Endothelial cell of umbilical vein (primary cell): ENCODE data around the gene PPIL1. TPM values are rescaled to one million over a fixed set of nuclear protein-coding genes. Genes with fewer than 3 reads are reported as not detected.

Experiments
- BruUV-seq: library from RNA; stranded (reverse); fragments of 400-500 nt; replicated peaks from 2 replicates; lab custom pipeline; 2021; lab: Mats Ljungman, UMichigan
- CTCF ChIA-PET: fragments of 300-600, 350-600 bp; sonication (Branson Sonifier 250); formaldehyde crosslinking; loops from one replicate; lab custom pipeline; 2021; ENCODE audit warnings: antibody characterized with exemption, inconsistent platforms; lab: Charles Lee
- POLR2A ChIA-PET: fragments of 300-600, 350-600 bp; sonication (Branson Sonifier 250); formaldehyde crosslinking; loops from one replicate; lab custom pipeline; 2021; ENCODE audit warnings: antibody characterized with exemption, inconsistent platforms; lab: Charles Lee
- DNase-seq: peaks from one replicate; pipeline ENCODE4 v3.0.0-alpha.2; 2011; ENCODE audit warnings: low read depth, low spot score
- FAIRE-seq: peaks from 2 replicates; lab custom pipeline; 2011; peaks lifted over from hg19 to GRCh38; lab: Jason Lieb, UNC
- H2AFZ ChIP-seq: 2 replicates; pipeline ENCODE4 v1.6.0; 2012; ENCODE audit warnings: low read depth, low read length, control low read depth, inconsistent platforms
- H3K27ac ChIP-seq: 2 replicates; pipeline ENCODE4 v1.5.1; 2011; ENCODE audit warnings: low read depth, mild to moderate bottlenecking, control low read depth, low read length, moderate library complexity; ENCODE audit not compliant: insufficient read depth
- H3K27me3 ChIP-seq, 2 experiments: 2 replicates each; pipeline versions ENCODE4 v1.6.0 to v1.6.1; 2011; ENCODE audit warnings: low read length in 2 of 2, mixed read lengths in 1 of 2; ENCODE audit not compliant: control insufficient read depth in 2 of 2, insufficient read depth in 2 of 2
- H3K36me3 ChIP-seq, 2 experiments: 2 replicates in 1 of 2; 3 replicates in 1 of 2; pipeline ENCODE4 v1.5.1; 2011; ENCODE audit warnings: low read length in 2 of 2, mild to moderate bottlenecking in 1 of 2, moderate library complexity in 1 of 2; ENCODE audit not compliant: control insufficient read depth in 2 of 2, insufficient read depth in 2 of 2; ENCODE audit errors: extremely low read depth in 1 of 2
- H3K4me1 ChIP-seq: 3 replicates; pipeline ENCODE4 v1.5.1; 2011; ENCODE audit warnings: mild to moderate bottlenecking, low read length; ENCODE audit not compliant: control insufficient read depth, insufficient read depth; ENCODE audit errors: extremely low read depth
- H3K4me2 ChIP-seq: 2 replicates; pipeline ENCODE4 v1.6.1; 2011; ENCODE audit warnings: low read length, control low read depth, mixed read lengths; ENCODE audit not compliant: insufficient read depth
- H3K4me3 ChIP-seq, 3 experiments: fragments of 200-600 bp in 1 of 3; sonication (generic), shearing (Covaris generic) in 1 of 3; replicated peaks in 1 of 3; 2 replicates each; pipeline ENCODE4 v1.5.1; 2011 to 2016; ENCODE audit warnings: control low read depth in 3 of 3, low read length in 3 of 3, mild to moderate bottlenecking in 2 of 3, inconsistent platforms in 1 of 3, low read depth in 1 of 3, moderate library complexity in 1 of 3; ENCODE audit not compliant: insufficient read depth in 1 of 3
- H3K79me2 ChIP-seq: 2 replicates; pipeline ENCODE4 v1.6.0; 2012; ENCODE audit warnings: low read length, inconsistent platforms; ENCODE audit not compliant: control insufficient read depth, insufficient read depth
- H3K9ac ChIP-seq: replicated peaks from 2 replicates; pipeline ENCODE3; 2011; ENCODE audit warnings: low read length, control low read depth; ENCODE audit not compliant: insufficient read depth; ENCODE audit errors: extremely low read depth
- H3K9me1 ChIP-seq: replicated peaks from 3 replicates; pipeline ENCODE4 v1.6.0; 2011; ENCODE audit warnings: mild to moderate bottlenecking, low read length; ENCODE audit not compliant: control insufficient read depth, insufficient read depth; ENCODE audit errors: extremely low read depth
- H3K9me3 ChIP-seq: replicated peaks from 2 replicates; pipeline ENCODE4 v1.5.1; 2012; ENCODE audit warnings: low read length, inconsistent platforms; ENCODE audit not compliant: control insufficient read depth, insufficient read depth
- H4K20me1 ChIP-seq: replicated peaks from 2 replicates; pipeline ENCODE3; 2011; ENCODE audit warnings: mild to moderate bottlenecking, low read length; ENCODE audit not compliant: control insufficient read depth, insufficient read depth; ENCODE audit errors: extremely low read depth
- EZH2 ChIP-seq: IDR thresholded peaks from 2 replicates; pipeline ENCODE4 v1.6.1; 2012; ENCODE audit warnings: borderline replicate concordance, low read depth, mild to moderate bottlenecking, moderate library complexity, low read length, inconsistent platforms; ENCODE audit not compliant: severe bottlenecking
- FOS ChIP-seq: IDR thresholded peaks from 2 replicates; pipeline ENCODE4 v1.6.1; 2011; ENCODE audit warnings: mild to moderate bottlenecking, low read length, moderate library complexity, borderline replicate concordance; ENCODE audit not compliant: insufficient read depth
- GATA2 ChIP-seq: IDR thresholded peaks from 2 replicates; pipeline ENCODE4 v1.7.0; 2011; ENCODE audit warnings: low read depth, mild to moderate bottlenecking, moderate library complexity, mixed read lengths, low read length; ENCODE audit not compliant: insufficient read length, insufficient read depth
- JUN ChIP-seq: IDR thresholded peaks from 2 replicates; pipeline ENCODE4 v1.6.1; 2011; ENCODE audit warnings: borderline replicate concordance, low read depth; ENCODE audit not compliant: insufficient read length, insufficient read depth
- MYC ChIP-seq: IDR thresholded peaks from one replicate; pipeline ENCODE4 v1.6.1; 2011; ENCODE audit warnings: mild to moderate bottlenecking, low read depth, low read length
- POLR2A ChIP-seq: IDR thresholded peaks from 2 replicates; pipeline ENCODE4 v1.6.1; 2012; ENCODE audit warnings: low read depth, mild to moderate bottlenecking, control low read depth, low read length
- POLR2AphosphoS5 ChIP-seq: IDR thresholded peaks from 2 replicates; pipeline ENCODE4 v1.6.1; 2012; ENCODE audit warnings: low read depth, mild to moderate bottlenecking, control low read depth, low read length, moderate library complexity; ENCODE audit not compliant: insufficient read depth
- dilution Hi-C: fragments of 300-500 bp; cut with MboI; formaldehyde crosslinking; loops from one replicate; pipeline ENCODE4 v1.15.0; 2019; ENCODE audit warnings: low sequenced_read_pairs; ENCODE audit not compliant: extremely low pct_ligation_motif_present
- intact Hi-C: fragments of 100-400 bp; cut with micrococcal nuclease; formaldehyde crosslinking; loops from one replicate; pipeline ENCODE4 v1.10.0; 2022
- polyA plus RNA-seq, 4 experiments: library from polyadenylated mRNA; depleted of rRNA in 3 of 4; stranded (reverse) in 3 of 4; unstranded in 1 of 4; fragments of >200 nt; gene quantifications; 2 replicates each; pipeline versions ENCODE4 v1.2.1 to v1.2.3, GENCODE V29; 2011 to 2012; ENCODE audit warnings: missing spikeins in 1 of 4
- total RNA-seq: library from RNA; stranded (reverse); gene quantifications from 2 replicates; pipeline ENCODE4 v1.2.3, GENCODE V29; 2021
- TF ChIP-seq, protein P1 (sequence below), 2 donors: IDR thresholded peaks; 1 replicate in 1 of 2; 2 replicates in 1 of 2; pipeline ENCODE4 v1.5.1; 2011; ENCODE audit warnings: low read length in 2 of 2, mild to moderate bottlenecking in 2 of 2, moderate library complexity in 2 of 2, control low read depth in 1 of 2, inconsistent platforms in 1 of 2, low read depth in 1 of 2; ENCODE audit not compliant: insufficient read depth in 1 of 2; ENCODE audit errors: extremely low read depth in 1 of 2
- TF ChIP-seq, protein P2 (sequence below): IDR thresholded peaks from 2 replicates; pipeline ENCODE4 v1.6.1; 2011; ENCODE audit not compliant: insufficient read depth, insufficient read length

Gene PPIL1
- total and polyA plus RNA-seq, 2 donors (not counting 3 experiments of a cell fraction or from before 2014, with no cell fraction given): 28.6 to 35.6 TPM

DNA sequence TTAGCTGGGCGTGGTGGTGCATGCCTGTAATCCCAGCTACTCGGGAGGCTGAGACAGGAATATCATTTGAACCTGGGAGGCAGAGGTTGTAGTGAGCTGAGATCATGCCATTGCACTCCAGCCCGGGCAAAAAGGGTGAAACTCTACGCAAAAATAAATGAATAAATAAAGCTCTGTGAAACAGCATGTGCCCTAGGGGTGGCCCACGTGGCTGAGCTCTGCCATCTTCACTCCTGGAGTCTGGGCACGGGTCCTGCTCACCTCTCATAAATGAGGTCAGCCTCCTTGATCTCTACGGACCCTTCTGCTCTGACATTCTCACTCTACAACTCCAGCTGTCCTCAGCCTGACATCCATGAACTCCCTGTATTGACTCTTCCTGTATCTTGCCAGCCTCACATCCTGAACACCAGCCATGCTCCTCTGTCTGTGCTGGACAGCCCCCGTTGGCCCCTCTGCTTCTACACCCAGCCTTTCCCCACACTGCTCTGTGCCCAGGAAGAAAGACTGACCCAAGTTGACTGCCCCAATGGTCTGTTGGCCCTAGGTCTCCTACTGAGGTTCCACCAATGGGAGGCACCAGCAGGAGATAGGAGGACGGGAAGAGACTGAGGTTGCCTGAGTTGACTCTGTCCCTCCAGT lies 57.3 kb downstream of the PPIL1 start:
- BruUV-seq: no TSS peak
- no peaks in the 10 kb centered on the region for H4K20me1 ChIP-seq
- no peak overlapping the region for H3K4me2 ChIP-seq
- H3K9me3 ChIP-seq: no peaks in the 10 kb centered on the region
- H3K4me3 ChIP-seq: no peak overlapping the region
- H3K27ac ChIP-seq: no peak overlapping the region
- no peaks in the 10 kb centered on the region for H3K27me3 ChIP-seq
- H2AFZ ChIP-seq: no peak overlapping the region
- POLR2A ChIA-PET: interaction anchor here (0.5 kb wide), 1 partner anchor 52 kb away, joined by 3 read pairs; no protein-coding TSS in a partner anchor
- H3K9ac ChIP-seq: no peak overlapping the region
- no peaks in the 10 kb centered on the region for H3K9me1 ChIP-seq
- no peaks in the 10 kb centered on the region for H3K79me2 ChIP-seq
- FAIRE-seq (no peak), DNase-seq (no peak)
- TF ChIP-seq MYC: no peak
- TF ChIP-seq, protein P1, sequence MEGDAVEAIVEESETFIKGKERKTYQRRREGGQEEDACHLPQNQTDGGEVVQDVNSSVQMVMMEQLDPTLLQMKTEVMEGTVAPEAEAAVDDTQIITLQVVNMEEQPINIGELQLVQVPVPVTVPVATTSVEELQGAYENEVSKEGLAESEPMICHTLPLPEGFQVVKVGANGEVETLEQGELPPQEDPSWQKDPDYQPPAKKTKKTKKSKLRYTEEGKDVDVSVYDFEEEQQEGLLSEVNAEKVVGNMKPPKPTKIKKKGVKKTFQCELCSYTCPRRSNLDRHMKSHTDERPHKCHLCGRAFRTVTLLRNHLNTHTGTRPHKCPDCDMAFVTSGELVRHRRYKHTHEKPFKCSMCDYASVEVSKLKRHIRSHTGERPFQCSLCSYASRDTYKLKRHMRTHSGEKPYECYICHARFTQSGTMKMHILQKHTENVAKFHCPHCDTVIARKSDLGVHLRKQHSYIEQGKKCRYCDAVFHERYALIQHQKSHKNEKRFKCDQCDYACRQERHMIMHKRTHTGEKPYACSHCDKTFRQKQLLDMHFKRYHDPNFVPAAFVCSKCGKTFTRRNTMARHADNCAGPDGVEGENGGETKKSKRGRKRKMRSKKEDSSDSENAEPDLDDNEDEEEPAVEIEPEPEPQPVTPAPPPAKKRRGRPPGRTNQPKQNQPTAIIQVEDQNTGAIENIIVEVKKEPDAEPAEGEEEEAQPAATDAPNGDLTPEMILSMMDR (IDR thresholded peaks at IDR 0.05; ENCODE audit: extremely low read depth in 1 of 2, insufficient read depth in 1 of 2, low read depth in 1 of 2, low read length in 2 of 2): no peak
- TF ChIP-seq, protein P2, sequence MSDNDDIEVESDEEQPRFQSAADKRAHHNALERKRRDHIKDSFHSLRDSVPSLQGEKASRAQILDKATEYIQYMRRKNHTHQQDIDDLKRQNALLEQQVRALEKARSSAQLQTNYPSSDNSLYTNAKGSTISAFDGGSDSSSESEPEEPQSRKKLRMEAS: no peak
- no peak for TF ChIP-seq JUN
- TF ChIP-seq POLR2A: no peak
- no peak for TF ChIP-seq EZH2
- no peak for TF ChIP-seq GATA2
- no peak for TF ChIP-seq FOS
- no peak for TF ChIP-seq POLR2AphosphoS5
- dilution Hi-C loops: no loop called here
- intact Hi-C loops: no loop called here
- peaks cover 19% of the 10 kb centered on the region for H3K4me1 ChIP-seq
- CTCF ChIA-PET: interaction anchor here (0.7 to 3.1 kb wide), 5 partner anchors 10 to 35 kb away, joined by 3 to 21 read pairs (median 4); no protein-coding TSS in a partner anchor
- H3K36me3 ChIP-seq: peaks cover 6 to 15% of the 10 kb centered on the region in 2 experiments
